ENCODE data around the gene THEMIS. TPM values are rescaled to one million over a fixed set of nuclear protein-coding genes. Genes with fewer than 3 reads are reported as not detected.

THEMIS gene
- polyA plus RNA-seq, 1 donor from 2014 or later, result not detected

- no peak overlapping the region for H3K9ac ChIP-seq (ENCODE audit: low read length)
- H3K79me2 ChIP-seq (replicated peaks; ENCODE audit: insufficient read depth, low read length), result no peaks in the 10 kb centered on the region
- no peaks in the 10 kb centered on the region for H3K27me3 ChIP-seq (ENCODE audit: insufficient read depth, low read depth, low read length)
- no peak overlapping the region for H3K4me2 ChIP-seq (ENCODE audit: low read length)
- no peak overlapping the region for H3K27ac ChIP-seq (ENCODE audit: low read length)
- no peaks in the 10 kb centered on the region for H4K20me1 ChIP-seq (ENCODE audit: insufficient read depth)
- no peaks in the 10 kb centered on the region for H3K9me3 ChIP-seq (ENCODE audit: low read length)
- no peak for TF ChIP-seq RAD21 (conservative IDR thresholded peaks at IDR 0.05)
- TF ChIP-seq EZH2 (IDR thresholded peaks at IDR 0.05; ENCODE audit: borderline replicate concordance, insufficient read depth, low read length, poor library complexity, severe bottlenecking), result no peak
- no peak for TF ChIP-seq SMC3 (conservative IDR thresholded peaks at IDR 0.05; ENCODE audit: poor library complexity)
- no peak for TF ChIP-seq POLR2AphosphoS5 (IDR thresholded peaks at IDR 0.05)
- TF ChIP-seq EP300 (conservative IDR thresholded peaks at IDR 0.05; ENCODE audit: poor library complexity, severe bottlenecking), result no peak
- TF ChIP-seq MXI1 (conservative IDR thresholded peaks at IDR 0.05; ENCODE audit: poor library complexity, severe bottlenecking), result no peak
- TF ChIP-seq, protein P1, sequence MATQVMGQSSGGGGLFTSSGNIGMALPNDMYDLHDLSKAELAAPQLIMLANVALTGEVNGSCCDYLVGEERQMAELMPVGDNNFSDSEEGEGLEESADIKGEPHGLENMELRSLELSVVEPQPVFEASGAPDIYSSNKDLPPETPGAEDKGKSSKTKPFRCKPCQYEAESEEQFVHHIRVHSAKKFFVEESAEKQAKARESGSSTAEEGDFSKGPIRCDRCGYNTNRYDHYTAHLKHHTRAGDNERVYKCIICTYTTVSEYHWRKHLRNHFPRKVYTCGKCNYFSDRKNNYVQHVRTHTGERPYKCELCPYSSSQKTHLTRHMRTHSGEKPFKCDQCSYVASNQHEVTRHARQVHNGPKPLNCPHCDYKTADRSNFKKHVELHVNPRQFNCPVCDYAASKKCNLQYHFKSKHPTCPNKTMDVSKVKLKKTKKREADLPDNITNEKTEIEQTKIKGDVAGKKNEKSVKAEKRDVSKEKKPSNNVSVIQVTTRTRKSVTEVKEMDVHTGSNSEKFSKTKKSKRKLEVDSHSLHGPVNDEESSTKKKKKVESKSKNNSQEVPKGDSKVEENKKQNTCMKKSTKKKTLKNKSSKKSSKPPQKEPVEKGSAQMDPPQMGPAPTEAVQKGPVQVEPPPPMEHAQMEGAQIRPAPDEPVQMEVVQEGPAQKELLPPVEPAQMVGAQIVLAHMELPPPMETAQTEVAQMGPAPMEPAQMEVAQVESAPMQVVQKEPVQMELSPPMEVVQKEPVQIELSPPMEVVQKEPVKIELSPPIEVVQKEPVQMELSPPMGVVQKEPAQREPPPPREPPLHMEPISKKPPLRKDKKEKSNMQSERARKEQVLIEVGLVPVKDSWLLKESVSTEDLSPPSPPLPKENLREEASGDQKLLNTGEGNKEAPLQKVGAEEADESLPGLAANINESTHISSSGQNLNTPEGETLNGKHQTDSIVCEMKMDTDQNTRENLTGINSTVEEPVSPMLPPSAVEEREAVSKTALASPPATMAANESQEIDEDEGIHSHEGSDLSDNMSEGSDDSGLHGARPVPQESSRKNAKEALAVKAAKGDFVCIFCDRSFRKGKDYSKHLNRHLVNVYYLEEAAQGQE (IDR thresholded peaks at IDR 0.05; ENCODE audit: borderline replicate concordance), result no peak
- no peak for TF ChIP-seq TAF1 (IDR thresholded peaks at IDR 0.05; ENCODE audit: low read depth)
- TF ChIP-seq CTCF (IDR thresholded peaks at IDR 0.05; ENCODE audit: poor library complexity, severe bottlenecking), result no peak
- H3K4me3 ChIP-seq (ENCODE audit: low read length), result no peak overlapping the region
- H3K9me2 ChIP-seq (ENCODE audit: insufficient read depth, low read length), result no peaks in the 10 kb centered on the region
- H3K36me3 ChIP-seq (ENCODE audit: insufficient read depth, low read length), result no peaks in the 10 kb centered on the region
- H3F3A ChIP-seq (ENCODE audit: insufficient read depth, low read length, poor library complexity, severe bottlenecking), result no peaks in the 10 kb centered on the region
- H2AFZ ChIP-seq (ENCODE audit: low read depth, low read length), result no peak overlapping the region
These were observed 36.2 kb downstream of the THEMIS start for GRCh38 chr6:127864701-127865100.

DNA sequence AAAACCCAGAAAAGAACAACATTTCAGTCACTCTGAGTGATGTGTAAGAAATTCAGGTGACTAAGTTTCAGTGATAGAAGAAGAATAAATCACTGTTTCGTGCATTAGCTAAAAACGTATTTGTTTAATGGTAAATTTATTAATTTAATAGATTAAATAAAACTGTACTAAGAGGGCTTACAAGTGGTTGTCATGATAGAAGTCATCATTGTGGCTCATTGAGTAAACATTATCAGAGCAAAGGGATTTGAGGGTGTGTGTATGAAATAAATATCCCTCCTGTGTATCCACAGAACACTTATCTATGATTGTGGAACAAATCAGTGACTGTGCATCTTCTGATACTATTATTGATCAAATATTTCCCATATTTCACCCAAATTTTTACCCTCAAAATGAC, 40.1 kb downstream of the THEMIS start:
- no peak overlapping the region for H2AFZ ChIP-seq (ENCODE audit: low read depth, low read length)
- TF ChIP-seq RAD21 (conservative IDR thresholded peaks at IDR 0.05) (no peak), POLR2AphosphoS5 (IDR thresholded peaks at IDR 0.05) (no peak), SMC3 (conservative IDR thresholded peaks at IDR 0.05; ENCODE audit: poor library complexity) (no peak), MXI1 (conservative IDR thresholded peaks at IDR 0.05; ENCODE audit: poor library complexity, severe bottlenecking) (no peak), CTCF (IDR thresholded peaks at IDR 0.05; ENCODE audit: poor library complexity, severe bottlenecking) (no peak), EP300 (conservative IDR thresholded peaks at IDR 0.05; ENCODE audit: poor library complexity, severe bottlenecking) (no peak), TAF1 (IDR thresholded peaks at IDR 0.05; ENCODE audit: low read depth) (no peak), EZH2 (IDR thresholded peaks at IDR 0.05; ENCODE audit: borderline replicate concordance, insufficient read depth, low read length, poor library complexity, severe bottlenecking) (no peak)
- TF ChIP-seq, protein P1 (IDR thresholded peaks at IDR 0.05; ENCODE audit: borderline replicate concordance), result no peak
- H3K36me3 ChIP-seq (ENCODE audit: insufficient read depth, low read length), result no peaks in the 10 kb centered on the region
- H3F3A ChIP-seq (ENCODE audit: insufficient read depth, low read length, poor library complexity, severe bottlenecking), result no peaks in the 10 kb centered on the region
- no peak overlapping the region for H3K4me2 ChIP-seq (ENCODE audit: low read length)
- H3K9ac ChIP-seq (ENCODE audit: low read length), result no peak overlapping the region
- no peak overlapping the region for H3K4me3 ChIP-seq (ENCODE audit: low read length)
- H4K20me1 ChIP-seq (ENCODE audit: insufficient read depth), result no peaks in the 10 kb centered on the region
- H3K27me3 ChIP-seq (ENCODE audit: insufficient read depth, low read depth, low read length), result no peaks in the 10 kb centered on the region
- no peaks in the 10 kb centered on the region for H3K79me2 ChIP-seq (replicated peaks; ENCODE audit: insufficient read depth, low read length)
- H3K9me2 ChIP-seq (ENCODE audit: insufficient read depth, low read length), result no peaks in the 10 kb centered on the region
- H3K9me3 ChIP-seq (ENCODE audit: low read length), result no peaks in the 10 kb centered on the region
- no peak overlapping the region for H3K27ac ChIP-seq (ENCODE audit: low read length)

Measured in neural cell (in vitro differentiated cells).